ENCODE results near the gene SUSD3.

GRCh38 chr9:93125331-93125894 is 66.9 kb downstream of the SUSD3 start:
- TF ChIP-seq CTCF (IDR thresholded peaks at IDR 0.05) = no peak
- TF ChIP-seq POLR2A (IDR thresholded peaks at IDR 0.05) = no peak

Data from Peyer's patch (tissue), 4 donors.